Right lobe of liver (tissue), 6 donors: ENCODE data around the gene TENM4. TPM values are rescaled to one million over a fixed set of nuclear protein-coding genes. Genes with fewer than 3 reads are reported as not detected.

Source experiments
- ATAC-seq, 4 donors: fragments of 200-7000 bp; cut with Tn5 transposase; one replicate each; pipeline ENCODE4 v1.9.1; 2020; ENCODE audit warnings: mild to moderate bottlenecking in 4 of 4, moderate library complexity in 4 of 4
- DNase-seq, 3 donors: peaks; one replicate each; pipeline ENCODE4 v3.0.0-alpha.2; 2020
- H3K27ac ChIP-seq, 3 donors: fragments of 200-600 bp; one replicate each; pipeline ENCODE4 v1.8.0; 2022
- H3K27me3 ChIP-seq, 2 donors: fragments of 200-600 bp; one replicate each; pipeline ENCODE4 v1.8.0; 2022
- H3K36me3 ChIP-seq, 4 donors: fragments of 200-600 bp; sonication (generic) in 1 of 4; one replicate each; pipeline versions ENCODE4 v1.5.1 to v1.8.0; 2017 to 2022; ENCODE audit warnings: control low read depth in 1 of 4
- H3K4me1 ChIP-seq, 4 donors: fragments of 200-600 bp; sonication (generic) in 1 of 4; one replicate each; pipeline versions ENCODE4 v1.5.1 to v1.8.0; 2017 to 2022; ENCODE audit warnings: control low read depth in 1 of 4
- H3K4me3 ChIP-seq, 3 donors: fragments of 200-600 bp; one replicate each; pipeline ENCODE4 v1.8.0; 2022
- H3K9me3 ChIP-seq, 4 donors: fragments of 200-600 bp; sonication (generic) in 1 of 4; one replicate each; pipeline versions ENCODE4 v1.5.1 to v1.8.0; 2017 to 2022; ENCODE audit warnings: control low read depth in 1 of 4
- CTCF ChIP-seq, 4 donors: fragments of 200-600 bp in 3 of 4; fragments of 450-650 bp in 1 of 4; IDR thresholded peaks; one replicate each; pipeline versions ENCODE4 v1.5.1 to v1.8.0; 2016 to 2022; ENCODE audit warnings: antibody characterized with exemption in 4 of 4, mild to moderate bottlenecking in 2 of 4
- POLR2A ChIP-seq: fragments of 450-650 bp; IDR thresholded peaks from one replicate; pipeline ENCODE4 v1.6.1; 2017; ENCODE audit warnings: antibody characterized with exemption, mild to moderate bottlenecking
- WGBS: methylation state at CpG from one replicate; pipeline ENCODE4 v1.1.6; 2018; ENCODE audit warnings: low coverage, low lambda C conversion rate; ENCODE audit not compliant: insufficient coverage; ENCODE audit errors: missing lambda C conversion rate; 5-methylcytosine and 5-hydroxymethylcytosine counted together
- intact Hi-C, 2 donors: fragments of 100-400 bp; cut with DNase I; formaldehyde crosslinking; loops; one replicate each; pipeline versions ENCODE4 v1.11.2 to v1.14.1; 2022
- total RNA-seq, 6 experiments: library from RNA; depleted of rRNA in 2 of 6; stranded (reverse); fragments of >200 nt in 2 of 6; fragmentation: NEBNext Ultra II Directional in 3 of 6; extraction: Animal tissue kit (Norgen Biotek cat#: 25700) in 3 of 6; gene quantifications; one replicate each; pipeline versions ENCODE4 v1.1.0 to v1.2.4, GENCODE V29; 2016 to 2023
- donor health status: DM: no; HTN: yes; CAD: no.
- donor health status: DM: no; HTN: no; CAD: no.
- donor health status: DM: no; HTN: no; CAD: no.
- donor health status: DM: no; HTN: yes; CAD: no.
- donor health status: DM: no; HTN: yes; CAD: no.

The TENM4 gene
- total RNA-seq, 6 experiments from 2014 or later, result 0.04 to 0.58 (median 0.14) TPM; not detected in 2

- H3K4me3 ChIP-seq, result no peak overlapping the region
- WGBS, result 43% methylated on average over 5 of the region's 10 CpGs
- no peak for TF ChIP-seq POLR2A
- TF ChIP-seq CTCF (IDR thresholded peaks at IDR 0.05), result no peak
- H3K27ac ChIP-seq, result no peak overlapping the region
- DNase-seq (no peak), ATAC-seq (no peak)
- H3K27me3 ChIP-seq, result no peaks in the 10 kb centered on the region
- H3K36me3 ChIP-seq, result no peaks in the 10 kb centered on the region
- intact Hi-C loops, result loop anchor here (10.0 kb wide), 6 partner anchors 65 to 845 kb away; no protein-coding TSS in a partner anchor
- no peaks in the 10 kb centered on the region for H3K4me1 ChIP-seq
- no peaks in the 10 kb centered on the region for H3K9me3 ChIP-seq
Measured at GRCh38 chr11:78649361-78650215, 791.2 kb downstream of the TENM4 start.

GRCh38 chr11:78647986-78648875 is 792.6 kb downstream of the TENM4 start:
- 67% methylated on average over 6 of the region's 9 CpGs for WGBS
- H3K27ac ChIP-seq, result no peak overlapping the region
- H3K27me3 ChIP-seq, result no peaks in the 10 kb centered on the region
- H3K9me3 ChIP-seq, result no peaks in the 10 kb centered on the region
- intact Hi-C loops, result loop anchor here in 1 of 2 donors (10.0 kb wide), 3 partner anchors 317 to 847 kb away; no protein-coding TSS in a partner anchor
- no peak overlapping the region for H3K4me3 ChIP-seq
- H3K36me3 ChIP-seq, result no peaks in the 10 kb centered on the region
- DNase-seq (no peak), ATAC-seq (no peak)
- TF ChIP-seq CTCF (IDR thresholded peaks at IDR 0.05), result no peak
- no peak for TF ChIP-seq POLR2A
- no peaks in the 10 kb centered on the region for H3K4me1 ChIP-seq

- Histone ChIP-seq H3K36me3 (no peaks in the 10 kb centered on the region), H3K4me3 (no peak overlapping the region), H3K9me3 (no peaks in the 10 kb centered on the region), H3K27ac (no peak overlapping the region), H3K27me3 (no peaks in the 10 kb centered on the region), H3K4me1 (no peaks in the 10 kb centered on the region)
- no peak for ATAC-seq
- 58% methylated on average over 3 of the region's 6 CpGs for WGBS
- TF ChIP-seq POLR2A, result no peak
- no peak for TF ChIP-seq CTCF (IDR thresholded peaks at IDR 0.05)
- no peak for DNase-seq
- intact Hi-C loops, result loop anchor here in 1 of 2 donors (10.0 kb wide), 3 partner anchors 317 to 847 kb away; no protein-coding TSS in a partner anchor
Measured at GRCh38 chr11:78647266-78647915, 793.4 kb downstream of the TENM4 start.

GRCh38 chr11:78646564-78647185 is 794.2 kb downstream of the TENM4 start:
- Histone ChIP-seq H3K27me3 (no peaks in the 10 kb centered on the region), H3K4me1 (no peaks in the 10 kb centered on the region), H3K27ac (no peak overlapping the region), H3K4me3 (no peak overlapping the region), H3K36me3 (no peaks in the 10 kb centered on the region), H3K9me3 (no peaks in the 10 kb centered on the region)
- TF ChIP-seq POLR2A (no peak), CTCF (IDR thresholded peaks at IDR 0.05) (peak; percentile 83 to 85 (median 84))
- intact Hi-C loops, result loop anchor here in 1 of 2 donors (10.0 kb wide), 3 partner anchors 318 to 848 kb away; no protein-coding TSS in a partner anchor
- ATAC-seq (peak; percentile 78 to 88 (median 84)), DNase-seq (peak in 2 of 3 donors; percentile 35 to 61)
- 5% methylated on average over 7 of the region's 7 CpGs for WGBS
